WTC11 (cell line): ENCODE measurements around the gene SENP7.

Experiments used
- ESRRA ChIP-seq: sonication (generic); formaldehyde crosslinking; IDR thresholded peaks from 2 replicates; pipeline ENCODE4 v1.8.1; 2022; ENCODE audit warnings: mild to moderate bottlenecking, missing genetic modification reagents, borderline replicate concordance
- FOXJ3 ChIP-seq: sonication (generic); formaldehyde crosslinking; IDR thresholded peaks from 2 replicates; pipeline ENCODE4 v1.9.0; 2021; ENCODE audit warnings: missing genetic modification reagents, mild to moderate bottlenecking, borderline replicate concordance
- MXD4 ChIP-seq: fragments of 250-450 bp; sonication (Bioruptor Pico); IDR thresholded peaks from 2 replicates; pipeline ENCODE4 v1.8.0; 2021; ENCODE audit warnings: mild to moderate bottlenecking, moderate library complexity, borderline replicate concordance
- NFYB ChIP-seq: sonication (generic); formaldehyde crosslinking; conservative IDR thresholded peaks from 2 replicates; pipeline ENCODE4 v1.8.0; 2022; ENCODE audit warnings: low read depth, missing genetic modification reagents
- TEAD1 ChIP-seq: sonication (generic); formaldehyde crosslinking; IDR thresholded peaks from 2 replicates; pipeline ENCODE4 v1.8.0; 2022; ENCODE audit warnings: mild to moderate bottlenecking, missing genetic modification reagents
- ZNF121 ChIP-seq: sonication (generic); formaldehyde crosslinking; IDR thresholded peaks from 2 replicates; pipeline ENCODE4 v1.8.0; 2023; ENCODE audit warnings: missing genetic modification reagents
- ZNF138 ChIP-seq: sonication (generic); formaldehyde crosslinking; conservative IDR thresholded peaks from 2 replicates; pipeline ENCODE4 v1.8.1; 2022; ENCODE audit warnings: mild to moderate bottlenecking, moderate library complexity, missing genetic modification reagents
- TF ChIP-seq, protein P1 (sequence below): sonication (generic); formaldehyde crosslinking; IDR thresholded peaks from 2 replicates; pipeline ENCODE4 v1.8.0; 2022; ENCODE audit warnings: mild to moderate bottlenecking, missing genetic modification reagents
- TF ChIP-seq, protein P2 (sequence below): sonication (generic); formaldehyde crosslinking; IDR thresholded peaks from 2 replicates; pipeline ENCODE4 v1.8.1; 2022; ENCODE audit warnings: low read depth, missing genetic modification reagents, borderline replicate concordance
- TF ChIP-seq, protein P3 (sequence below): fragments of 200-600 bp; IDR thresholded peaks from 2 replicates; pipeline ENCODE4 v1.8.0; 2022; ENCODE audit warnings: antibody characterized with exemption
- TF ChIP-seq, protein P4 (sequence below): sonication (generic); formaldehyde crosslinking; IDR thresholded peaks from 2 replicates; pipeline ENCODE4 v1.8.1; 2023; ENCODE audit warnings: mild to moderate bottlenecking, missing genetic modification reagents, moderate library complexity

DNA sequence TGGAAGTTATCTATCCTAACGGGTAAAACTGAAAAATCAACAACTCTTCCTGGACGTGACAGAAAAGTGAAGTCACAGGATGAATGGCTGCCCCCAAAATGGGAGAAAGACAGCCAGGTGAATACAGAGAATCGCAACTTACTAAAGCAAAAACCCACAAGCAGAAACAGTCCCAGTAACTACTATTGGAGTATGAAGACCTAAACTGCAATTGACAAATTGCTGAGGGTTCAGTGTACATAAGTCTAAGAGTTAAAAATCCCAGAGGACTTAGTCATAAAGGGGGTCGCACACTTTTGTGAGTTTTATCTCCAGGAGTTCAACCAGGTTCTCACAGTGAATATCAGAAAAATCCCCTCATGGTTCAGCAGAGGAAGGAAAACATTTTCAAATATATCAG lies 135.8 kb downstream of the SENP7 start:
- TF ChIP-seq, protein P1, sequence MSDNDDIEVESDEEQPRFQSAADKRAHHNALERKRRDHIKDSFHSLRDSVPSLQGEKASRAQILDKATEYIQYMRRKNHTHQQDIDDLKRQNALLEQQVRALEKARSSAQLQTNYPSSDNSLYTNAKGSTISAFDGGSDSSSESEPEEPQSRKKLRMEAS (CRISPR knock-in tag) = no peak
- TF ChIP-seq, protein P2, sequence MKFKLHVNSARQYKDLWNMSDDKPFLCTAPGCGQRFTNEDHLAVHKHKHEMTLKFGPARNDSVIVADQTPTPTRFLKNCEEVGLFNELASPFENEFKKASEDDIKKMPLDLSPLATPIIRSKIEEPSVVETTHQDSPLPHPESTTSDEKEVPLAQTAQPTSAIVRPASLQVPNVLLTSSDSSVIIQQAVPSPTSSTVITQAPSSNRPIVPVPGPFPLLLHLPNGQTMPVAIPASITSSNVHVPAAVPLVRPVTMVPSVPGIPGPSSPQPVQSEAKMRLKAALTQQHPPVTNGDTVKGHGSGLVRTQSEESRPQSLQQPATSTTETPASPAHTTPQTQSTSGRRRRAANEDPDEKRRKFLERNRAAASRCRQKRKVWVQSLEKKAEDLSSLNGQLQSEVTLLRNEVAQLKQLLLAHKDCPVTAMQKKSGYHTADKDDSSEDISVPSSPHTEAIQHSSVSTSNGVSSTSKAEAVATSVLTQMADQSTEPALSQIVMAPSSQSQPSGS (CRISPR knock-in tag) = no peak
- TF ChIP-seq, protein P3, sequence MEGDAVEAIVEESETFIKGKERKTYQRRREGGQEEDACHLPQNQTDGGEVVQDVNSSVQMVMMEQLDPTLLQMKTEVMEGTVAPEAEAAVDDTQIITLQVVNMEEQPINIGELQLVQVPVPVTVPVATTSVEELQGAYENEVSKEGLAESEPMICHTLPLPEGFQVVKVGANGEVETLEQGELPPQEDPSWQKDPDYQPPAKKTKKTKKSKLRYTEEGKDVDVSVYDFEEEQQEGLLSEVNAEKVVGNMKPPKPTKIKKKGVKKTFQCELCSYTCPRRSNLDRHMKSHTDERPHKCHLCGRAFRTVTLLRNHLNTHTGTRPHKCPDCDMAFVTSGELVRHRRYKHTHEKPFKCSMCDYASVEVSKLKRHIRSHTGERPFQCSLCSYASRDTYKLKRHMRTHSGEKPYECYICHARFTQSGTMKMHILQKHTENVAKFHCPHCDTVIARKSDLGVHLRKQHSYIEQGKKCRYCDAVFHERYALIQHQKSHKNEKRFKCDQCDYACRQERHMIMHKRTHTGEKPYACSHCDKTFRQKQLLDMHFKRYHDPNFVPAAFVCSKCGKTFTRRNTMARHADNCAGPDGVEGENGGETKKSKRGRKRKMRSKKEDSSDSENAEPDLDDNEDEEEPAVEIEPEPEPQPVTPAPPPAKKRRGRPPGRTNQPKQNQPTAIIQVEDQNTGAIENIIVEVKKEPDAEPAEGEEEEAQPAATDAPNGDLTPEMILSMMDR = no peak
- TF ChIP-seq NFYB (CRISPR knock-in tag) (no peak), MXD4 (CRISPR knock-in tag) (no peak), TEAD1 (CRISPR knock-in tag) (no peak), ZNF121 (no peak), ESRRA (CRISPR knock-in tag) (no peak), ZNF138 (CRISPR knock-in tag) (no peak), FOXJ3 (CRISPR knock-in tag) (no peak)
- TF ChIP-seq, protein P4, sequence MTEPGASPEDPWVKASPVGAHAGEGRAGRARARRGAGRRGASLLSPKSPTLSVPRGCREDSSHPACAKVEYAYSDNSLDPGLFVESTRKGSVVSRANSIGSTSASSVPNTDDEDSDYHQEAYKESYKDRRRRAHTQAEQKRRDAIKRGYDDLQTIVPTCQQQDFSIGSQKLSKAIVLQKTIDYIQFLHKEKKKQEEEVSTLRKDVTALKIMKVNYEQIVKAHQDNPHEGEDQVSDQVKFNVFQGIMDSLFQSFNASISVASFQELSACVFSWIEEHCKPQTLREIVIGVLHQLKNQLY (CRISPR knock-in tag) = no peak
